MM.1S (cell line): ENCODE measurements around the gene HTR5A.

Experiments used
- EZH2 ChIP-seq: fragments of 300-600 bp; sonication (generic); optimal IDR thresholded peaks from 2 replicates; pipeline ENCODE3; 2017; ENCODE audit warnings: low read depth, mild to moderate bottlenecking, antibody characterized with exemption, low read length, mixed read lengths
- EZH2phosphoT487 ChIP-seq: fragments of 300-600 bp; sonication (generic); IDR thresholded peaks from 2 replicates; pipeline ENCODE4 v1.6.1; 2018; ENCODE audit warnings: antibody characterized with exemption, low read length
- TF ChIP-seq, protein P1 (sequence below): fragments of 300-600 bp; sonication (generic); IDR thresholded peaks from 2 replicates; pipeline ENCODE4 v1.5.1; 2016; ENCODE audit warnings: antibody characterized with exemption, low read length, mixed read lengths

- TF ChIP-seq, protein P1, sequence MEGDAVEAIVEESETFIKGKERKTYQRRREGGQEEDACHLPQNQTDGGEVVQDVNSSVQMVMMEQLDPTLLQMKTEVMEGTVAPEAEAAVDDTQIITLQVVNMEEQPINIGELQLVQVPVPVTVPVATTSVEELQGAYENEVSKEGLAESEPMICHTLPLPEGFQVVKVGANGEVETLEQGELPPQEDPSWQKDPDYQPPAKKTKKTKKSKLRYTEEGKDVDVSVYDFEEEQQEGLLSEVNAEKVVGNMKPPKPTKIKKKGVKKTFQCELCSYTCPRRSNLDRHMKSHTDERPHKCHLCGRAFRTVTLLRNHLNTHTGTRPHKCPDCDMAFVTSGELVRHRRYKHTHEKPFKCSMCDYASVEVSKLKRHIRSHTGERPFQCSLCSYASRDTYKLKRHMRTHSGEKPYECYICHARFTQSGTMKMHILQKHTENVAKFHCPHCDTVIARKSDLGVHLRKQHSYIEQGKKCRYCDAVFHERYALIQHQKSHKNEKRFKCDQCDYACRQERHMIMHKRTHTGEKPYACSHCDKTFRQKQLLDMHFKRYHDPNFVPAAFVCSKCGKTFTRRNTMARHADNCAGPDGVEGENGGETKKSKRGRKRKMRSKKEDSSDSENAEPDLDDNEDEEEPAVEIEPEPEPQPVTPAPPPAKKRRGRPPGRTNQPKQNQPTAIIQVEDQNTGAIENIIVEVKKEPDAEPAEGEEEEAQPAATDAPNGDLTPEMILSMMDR: no peak
- TF ChIP-seq EZH2phosphoT487: no peak
- no peak for TF ChIP-seq EZH2
Measured at GRCh38 chr7:155106356-155106755, 36.2 kb downstream of the HTR5A start.
